Fibroblast of skin of scalp (primary cell): ENCODE results near the gene CDK4.

ENCODE experiments used
- DNase-seq: peaks from one replicate; pipeline ENCODE4 v3.0.0-alpha.2; 2013

The CDK4 gene

DNA sequence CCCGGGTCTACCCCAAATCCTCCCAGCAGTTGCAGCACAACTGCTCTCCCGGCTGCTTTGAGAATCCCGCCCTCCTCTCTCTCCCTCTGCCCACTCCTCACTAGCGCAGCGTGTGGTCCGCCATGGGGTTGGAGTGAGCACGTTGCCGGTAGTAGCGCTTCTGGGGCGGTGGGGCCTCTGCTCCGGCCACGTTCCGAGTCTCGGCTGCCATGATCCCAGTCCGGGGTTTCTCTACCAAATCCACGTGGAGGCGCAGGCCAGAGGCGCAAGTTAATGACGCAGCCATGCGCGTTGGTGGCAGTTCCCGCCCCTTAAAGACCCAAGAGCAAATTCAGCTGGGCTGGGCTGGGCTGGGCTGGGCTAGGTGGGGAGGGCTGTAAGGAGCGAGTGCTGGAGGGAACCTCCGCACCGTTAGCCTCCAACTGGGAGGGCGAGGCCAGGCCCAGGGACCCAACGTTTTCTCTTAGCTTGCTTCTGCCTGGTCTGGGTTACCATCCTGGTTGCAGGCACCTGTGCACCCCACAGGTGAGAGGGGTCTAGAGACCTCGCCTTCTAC lies 19.8 kb upstream of the CDK4 start, which contains the start of gene METTL1:
METTL1 (minus strand) TSS at position 233 of the 556 bp plus-strand sequence; CDS start at position 211, 22 bp downstream.
- DNase-seq: peak; percentile 98

DNA sequence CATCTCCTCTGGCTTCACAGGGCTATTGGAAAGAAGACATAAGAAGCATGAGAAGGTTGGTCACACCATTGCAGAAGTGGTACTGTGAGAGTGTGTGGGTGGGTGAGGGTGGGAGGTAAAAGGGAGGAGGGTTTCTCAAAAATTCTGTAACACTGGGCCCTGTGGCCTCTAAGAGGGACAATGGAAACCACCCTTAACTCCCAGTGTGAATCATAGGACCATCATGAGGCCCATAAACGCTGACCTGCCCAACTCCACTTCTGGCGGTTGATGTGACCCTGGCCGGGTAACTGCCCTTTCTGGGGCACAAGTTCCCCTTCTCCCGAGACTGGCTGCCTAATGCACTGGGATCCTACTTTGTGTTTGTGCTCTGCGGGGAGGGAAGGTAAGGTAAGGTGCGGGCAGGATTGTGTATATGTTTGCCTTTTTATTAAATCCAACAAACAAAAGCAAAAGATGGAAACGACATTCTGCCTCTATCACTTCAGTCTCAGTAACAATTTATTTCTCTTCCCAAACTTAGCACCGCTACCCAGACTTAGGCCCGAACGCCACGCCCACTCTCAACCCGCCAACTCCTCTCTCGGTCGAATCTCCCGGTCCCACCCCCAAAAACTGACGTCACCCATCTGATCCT lies 19.2 kb upstream of the CDK4 start:
- peak; percentile 93 for DNase-seq

DNA sequence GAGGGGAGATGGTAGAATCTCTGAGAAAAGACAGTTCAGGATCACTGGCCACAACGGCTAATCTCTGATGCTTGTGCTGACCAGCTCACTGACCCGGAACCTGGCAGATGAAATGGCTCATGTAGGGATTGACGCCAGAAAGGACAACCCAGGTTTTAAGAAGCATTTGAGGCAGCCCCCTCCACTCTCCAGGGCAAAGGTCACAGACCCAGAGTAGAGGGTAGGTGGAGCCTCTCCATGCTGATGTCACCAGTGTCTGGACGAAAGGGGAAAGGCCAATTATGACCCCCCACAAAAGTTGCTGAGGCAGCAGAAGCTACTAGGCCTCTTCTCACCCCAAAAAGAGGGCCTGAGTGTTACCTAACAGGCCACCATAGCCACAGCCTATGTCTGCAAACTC lies 18.6 kb upstream of the CDK4 start:
- no peak for DNase-seq

DNA sequence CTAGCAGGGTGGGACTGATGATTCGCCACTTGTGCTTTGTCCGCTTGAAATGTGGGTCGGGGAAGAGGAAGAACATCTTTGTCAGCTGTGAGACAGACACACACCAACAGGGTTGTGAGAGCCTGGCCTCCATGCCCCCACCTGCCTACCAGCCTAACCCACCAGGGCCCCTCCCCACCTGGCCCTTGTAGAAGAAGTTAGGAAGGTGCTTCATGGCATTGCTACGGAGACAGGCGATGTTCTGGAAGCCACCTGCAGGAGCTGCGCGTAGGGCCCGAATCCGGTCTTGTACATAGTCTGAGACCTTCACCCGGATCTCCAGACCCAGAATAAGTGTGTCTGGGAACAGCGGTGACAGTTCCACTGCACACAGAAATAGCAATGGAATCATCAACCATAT lies 17.5 kb upstream of the CDK4 start:
- DNase-seq: no peak

DNA sequence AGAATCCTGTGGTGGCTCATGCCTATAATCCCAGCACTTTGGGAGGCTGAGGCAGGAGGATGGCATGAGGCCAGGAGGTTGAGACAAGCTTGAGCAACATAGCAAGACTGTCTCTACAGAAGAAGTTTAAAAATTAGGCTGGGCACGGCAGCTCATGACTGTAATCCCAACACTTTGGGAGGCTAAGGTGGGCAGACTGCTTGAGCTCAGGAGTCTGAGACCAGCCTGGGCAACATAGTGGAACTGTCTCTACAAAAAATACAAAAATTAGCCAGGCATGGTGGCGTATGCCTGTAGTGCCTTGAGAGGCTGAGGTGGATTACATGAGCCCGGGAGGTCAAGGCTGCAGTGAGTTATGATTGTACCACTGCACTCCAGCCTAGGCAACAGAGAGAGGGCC lies 15.8 kb upstream of the CDK4 start:
- no peak for DNase-seq

DNA sequence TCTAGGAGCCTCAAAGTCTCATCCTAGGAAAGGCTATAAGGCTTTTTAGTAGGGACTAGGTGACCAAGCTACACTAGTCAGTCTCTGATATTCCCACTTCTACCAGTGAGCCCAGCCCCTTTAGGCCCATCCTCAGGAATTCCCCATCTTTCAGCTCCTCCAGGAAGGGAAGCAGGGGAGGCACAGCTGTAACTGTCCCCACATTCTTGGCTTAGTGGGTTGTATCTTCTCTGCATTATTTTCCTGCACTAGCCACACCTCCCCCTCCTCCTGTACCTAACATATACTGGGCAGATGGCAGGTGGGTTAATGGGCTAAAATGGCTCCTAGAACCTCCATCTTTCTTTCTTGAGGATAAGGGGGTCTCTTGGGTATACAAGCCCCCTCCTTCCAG lies 15.2 kb upstream of the CDK4 start:
- no peak for DNase-seq

DNA sequence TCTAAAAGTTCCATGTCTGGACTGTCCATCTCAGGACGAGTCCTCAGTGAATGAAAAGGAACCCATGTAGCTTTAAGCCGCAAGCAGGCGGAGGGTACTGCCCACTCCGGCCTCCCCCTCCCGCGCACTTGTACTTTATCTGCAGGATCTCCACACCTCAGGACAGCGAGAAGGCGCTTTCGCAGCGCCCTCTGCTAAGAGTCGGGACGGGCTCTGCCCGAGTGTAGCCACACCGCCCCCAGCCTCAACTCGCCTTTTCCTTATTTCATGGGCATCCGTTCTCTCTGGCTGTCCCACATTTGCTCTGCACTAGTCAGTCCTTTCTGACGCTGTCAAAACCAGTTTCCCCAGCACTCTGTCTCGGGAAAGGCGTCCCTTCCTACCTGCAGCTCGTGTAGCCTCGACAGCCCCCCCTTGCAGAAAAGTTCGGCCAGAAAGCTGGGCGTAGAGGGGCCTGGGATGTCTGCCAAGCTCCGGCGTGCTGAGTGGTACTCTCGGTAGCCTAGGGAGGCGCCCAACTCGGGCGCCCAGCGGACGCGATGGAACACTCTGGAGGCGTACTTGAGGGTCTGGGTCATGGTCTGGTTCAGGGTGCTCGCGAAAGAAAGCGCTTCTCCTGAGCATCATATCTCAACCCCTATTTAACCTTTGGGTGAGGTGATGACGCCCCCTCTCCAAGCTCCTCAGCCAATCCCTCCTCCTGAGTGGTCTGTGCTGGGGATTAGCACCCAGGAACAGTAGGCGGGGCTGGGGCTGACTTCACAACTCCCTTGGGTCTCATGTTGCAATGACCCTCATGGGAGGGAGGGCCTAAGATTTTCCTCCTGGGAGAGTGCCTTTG lies 14.6 kb upstream of the CDK4 start, which contains the start of gene CYP27B1:
CYP27B1 (minus strand) TSS at position 615 of the 841 bp plus-strand sequence; CDS start at position 578, 37 bp downstream.
- DNase-seq: no peak

DNA sequence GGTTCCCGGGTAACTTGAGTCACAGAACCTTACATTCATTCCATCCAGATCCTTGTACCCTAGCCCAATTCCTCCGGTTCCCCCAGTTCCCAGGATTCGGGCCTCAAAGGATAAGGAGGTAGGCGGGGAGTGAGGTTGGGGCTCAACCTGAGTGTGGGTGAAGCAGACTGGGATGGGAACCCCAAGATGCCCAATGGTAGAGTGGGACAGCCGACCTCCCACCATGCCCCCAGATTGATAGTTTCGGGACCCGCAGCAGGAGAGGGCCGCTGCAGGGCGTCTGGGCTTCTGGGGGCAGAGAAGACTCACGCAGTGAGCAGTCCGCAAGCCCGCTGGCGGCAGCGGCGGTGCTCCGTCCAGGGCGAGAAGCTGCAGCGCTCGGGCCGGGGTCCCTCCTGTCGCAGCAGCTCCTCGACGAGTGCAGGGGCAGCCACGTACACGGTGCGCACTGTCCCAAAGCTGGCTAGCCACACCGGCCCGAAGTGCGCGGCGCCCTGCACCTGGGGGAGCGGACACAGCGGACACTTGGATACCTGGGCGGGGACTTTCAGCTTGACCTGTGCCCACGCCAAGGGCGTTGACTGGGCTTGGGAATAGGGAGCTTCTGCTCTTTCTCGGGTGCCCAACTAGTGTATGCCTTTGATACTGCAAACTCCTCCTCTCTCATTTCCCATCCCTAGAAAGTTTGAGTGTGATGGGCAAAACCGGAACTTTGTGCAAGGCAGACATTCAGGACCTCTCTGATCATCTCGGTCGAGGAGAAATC lies 13.8 kb upstream of the CDK4 start:
- no peak for DNase-seq

DNA sequence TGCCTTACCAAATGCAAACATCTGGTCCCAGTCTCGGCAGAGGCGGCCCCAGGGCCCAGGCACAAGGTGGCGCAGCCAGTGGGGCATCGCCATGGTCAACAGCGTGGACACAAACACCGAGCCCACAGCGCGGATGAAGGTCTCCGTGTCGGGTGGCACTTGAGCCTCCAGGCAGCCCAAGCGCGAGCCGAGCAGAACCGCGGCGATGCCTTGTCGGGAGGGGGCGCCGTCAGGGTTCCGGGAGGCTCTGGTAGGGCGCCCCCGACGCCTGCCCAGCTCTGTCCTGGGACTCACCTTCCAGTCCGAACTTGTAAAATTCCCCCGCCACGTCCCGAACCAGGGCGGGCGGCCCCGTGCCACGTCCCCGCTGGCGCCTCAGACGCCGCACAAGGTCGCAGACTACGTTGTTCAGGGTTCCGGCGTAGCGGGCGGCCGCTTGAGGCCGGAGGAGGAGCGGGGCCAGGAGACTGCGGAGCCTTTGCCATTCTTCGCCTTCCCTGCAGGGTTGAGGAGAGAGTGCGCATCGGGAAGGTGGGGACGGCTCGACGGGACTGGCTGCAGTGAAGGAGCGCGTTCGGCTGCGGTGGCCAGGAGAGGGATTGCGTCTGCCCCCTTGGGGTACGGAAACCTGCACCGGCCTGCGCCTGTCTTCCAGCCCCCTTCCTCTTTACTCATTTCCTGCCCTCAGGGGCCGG lies 13.0 kb upstream of the CDK4 start:
- no peak for DNase-seq

DNA sequence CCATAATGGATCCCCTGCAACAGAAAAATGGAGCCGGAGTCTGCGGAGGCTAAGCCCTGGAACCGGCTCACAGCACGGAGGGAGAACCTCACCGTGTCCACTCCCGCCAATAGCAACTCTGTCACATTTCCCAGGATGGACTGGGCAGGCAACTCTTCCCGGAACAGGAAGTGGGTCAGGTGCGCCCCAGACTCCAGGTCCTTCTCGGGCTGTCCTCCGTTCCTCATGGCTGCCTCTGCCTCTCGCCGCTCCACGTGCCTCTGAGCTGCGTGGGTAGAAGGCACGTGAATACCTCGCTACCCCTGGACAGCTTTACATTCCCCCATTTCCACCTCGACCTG lies 12.5 kb upstream of the CDK4 start:
- no peak for DNase-seq

DNA sequence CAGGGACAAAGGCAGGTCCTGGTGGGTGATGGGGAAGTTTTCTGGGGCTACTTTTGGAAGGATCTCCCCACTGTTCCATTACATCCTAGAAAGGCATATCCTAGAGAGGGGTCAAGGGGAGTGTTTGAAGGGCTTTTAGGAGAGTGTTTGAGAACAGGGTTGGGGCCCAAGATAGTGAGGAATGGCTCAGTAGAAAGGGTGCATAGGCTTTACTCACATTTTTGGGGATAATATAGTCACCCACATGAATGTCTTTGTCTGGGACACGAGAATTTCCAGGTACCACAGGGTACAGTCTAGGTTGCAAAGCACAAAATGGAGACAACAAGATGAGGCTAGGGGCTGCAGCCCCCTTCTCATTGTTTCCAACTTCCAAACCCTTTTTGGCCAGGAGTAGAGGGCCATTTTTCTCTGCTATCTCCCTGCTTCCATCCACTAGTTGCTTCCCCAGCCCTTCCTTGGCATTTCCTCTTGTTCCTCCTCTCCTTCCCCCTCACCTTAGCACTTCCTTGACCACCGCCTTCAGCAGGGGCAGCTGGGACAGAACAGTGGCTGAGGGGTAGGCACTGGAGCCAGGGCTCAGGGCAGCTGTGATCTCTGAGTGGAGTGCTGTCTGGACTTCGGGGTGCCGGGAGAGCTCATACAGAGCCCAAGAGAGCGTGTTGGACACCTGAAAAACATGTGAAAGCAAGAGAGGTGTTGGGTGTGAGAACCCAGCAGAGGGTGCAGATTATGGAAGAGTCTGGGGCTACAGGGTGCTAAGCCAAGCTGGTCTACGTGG lies 12.0 kb upstream of the CDK4 start:
- DNase-seq: no peak

DNA sequence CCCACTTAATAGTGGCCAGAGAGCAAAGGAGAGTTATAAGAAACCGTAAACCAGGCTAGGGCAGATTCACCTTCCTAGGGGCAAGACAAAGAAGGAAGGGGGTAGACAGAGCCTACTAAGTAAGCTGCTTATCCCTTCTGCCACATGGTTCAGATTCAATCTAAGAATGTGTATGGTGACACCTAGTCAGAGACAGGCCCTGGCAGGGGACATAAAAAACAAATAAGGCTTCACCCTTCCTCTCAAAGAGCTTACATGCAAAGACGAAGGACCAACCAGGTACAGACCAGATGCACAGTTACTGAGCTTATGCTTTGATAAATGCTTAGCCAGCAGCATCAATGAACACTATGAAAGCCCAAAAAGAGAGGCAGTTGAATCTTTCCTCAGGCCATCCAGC lies 10.4 kb upstream of the CDK4 start:
- no peak for DNase-seq

DNA sequence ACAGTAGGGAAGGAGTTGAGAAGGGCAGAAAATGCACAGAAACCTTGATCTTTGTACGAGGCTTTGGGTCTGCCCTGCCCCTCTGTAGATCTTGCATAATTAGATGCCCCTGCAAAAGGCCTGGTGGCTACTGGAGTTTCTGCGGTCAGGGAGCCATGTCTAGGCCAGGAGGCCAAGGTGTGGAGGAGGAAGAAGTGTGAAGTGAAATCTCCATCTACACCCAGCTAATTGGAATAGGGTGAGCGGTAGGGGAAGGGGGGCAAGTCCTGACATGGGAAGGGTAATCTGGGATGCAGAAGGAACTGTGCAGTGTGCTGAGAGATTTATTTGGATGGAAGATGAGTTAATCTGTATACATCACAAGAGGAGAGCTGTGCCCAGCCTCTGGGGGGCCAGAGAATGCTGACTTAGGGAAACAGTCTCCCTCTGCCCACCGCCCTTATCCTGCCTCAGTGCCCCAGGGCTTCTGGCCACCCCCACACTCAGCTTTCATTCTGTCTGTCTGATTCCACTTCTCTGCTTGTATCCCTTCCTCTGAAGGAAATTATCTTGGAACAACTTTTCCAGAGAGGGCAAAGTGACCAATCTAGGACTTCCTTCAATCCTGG lies 9.4 kb upstream of the CDK4 start:
- DNase-seq: no peak

DNA sequence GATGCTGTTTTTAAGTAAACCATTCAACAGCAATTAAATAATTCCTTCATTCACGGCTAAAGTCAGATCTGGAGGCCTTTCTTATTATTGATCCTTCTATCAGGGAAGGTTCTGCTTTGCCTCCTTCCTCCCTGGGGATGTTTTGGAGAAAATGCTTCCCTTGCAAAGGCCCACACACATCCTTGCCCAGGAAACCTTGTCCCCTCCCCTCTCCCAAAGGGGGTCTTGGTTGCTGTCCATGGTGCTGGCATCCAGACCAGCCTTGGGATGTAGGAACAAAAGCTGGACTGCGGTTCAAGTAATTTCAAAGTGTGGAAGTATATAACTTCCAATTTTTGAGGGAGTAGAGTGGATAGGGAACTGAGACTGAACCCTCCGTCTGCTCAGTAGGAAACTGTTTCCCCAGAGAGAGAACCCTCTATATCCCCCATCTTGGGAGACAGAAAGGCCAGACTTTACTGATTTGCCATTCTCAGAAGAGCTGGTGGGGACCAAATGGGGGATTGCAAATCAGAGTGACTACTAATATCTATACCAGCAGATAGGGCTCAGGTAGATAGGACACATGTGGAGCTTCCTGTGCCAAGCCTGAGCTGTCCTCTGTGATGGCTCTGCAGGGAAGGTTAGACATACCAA lies 8.4 kb upstream of the CDK4 start:
- DNase-seq: no peak

DNA sequence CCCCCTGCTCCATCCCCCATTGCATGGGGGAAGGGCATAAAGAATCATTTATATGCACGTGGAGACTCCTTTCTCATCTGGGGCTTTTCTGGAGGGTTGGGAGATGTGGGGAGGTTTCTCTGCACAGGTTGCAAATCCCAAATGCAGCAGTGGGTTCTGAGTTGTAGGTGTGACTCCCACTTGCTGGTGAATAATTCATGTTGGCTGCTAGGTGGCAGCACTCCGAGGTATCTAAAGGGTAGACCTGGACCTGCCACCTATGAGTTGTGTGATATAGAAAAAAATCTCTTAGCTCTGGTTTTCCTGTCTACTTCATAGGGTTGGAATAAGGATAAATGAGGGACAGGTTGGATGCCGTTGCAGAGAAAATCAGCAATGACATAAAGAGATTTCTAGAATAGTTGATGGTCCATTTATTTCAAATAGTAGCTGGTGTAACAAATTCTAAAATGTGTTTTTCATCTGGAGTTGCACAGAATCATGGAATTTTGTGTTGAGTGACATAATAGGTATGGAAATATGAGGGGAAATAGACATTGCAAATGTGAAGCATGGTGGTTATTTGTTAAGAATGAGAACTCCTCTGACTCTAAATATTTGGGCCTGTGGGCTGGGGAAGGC lies 7.4 kb upstream of the CDK4 start:
- no peak for DNase-seq

DNA sequence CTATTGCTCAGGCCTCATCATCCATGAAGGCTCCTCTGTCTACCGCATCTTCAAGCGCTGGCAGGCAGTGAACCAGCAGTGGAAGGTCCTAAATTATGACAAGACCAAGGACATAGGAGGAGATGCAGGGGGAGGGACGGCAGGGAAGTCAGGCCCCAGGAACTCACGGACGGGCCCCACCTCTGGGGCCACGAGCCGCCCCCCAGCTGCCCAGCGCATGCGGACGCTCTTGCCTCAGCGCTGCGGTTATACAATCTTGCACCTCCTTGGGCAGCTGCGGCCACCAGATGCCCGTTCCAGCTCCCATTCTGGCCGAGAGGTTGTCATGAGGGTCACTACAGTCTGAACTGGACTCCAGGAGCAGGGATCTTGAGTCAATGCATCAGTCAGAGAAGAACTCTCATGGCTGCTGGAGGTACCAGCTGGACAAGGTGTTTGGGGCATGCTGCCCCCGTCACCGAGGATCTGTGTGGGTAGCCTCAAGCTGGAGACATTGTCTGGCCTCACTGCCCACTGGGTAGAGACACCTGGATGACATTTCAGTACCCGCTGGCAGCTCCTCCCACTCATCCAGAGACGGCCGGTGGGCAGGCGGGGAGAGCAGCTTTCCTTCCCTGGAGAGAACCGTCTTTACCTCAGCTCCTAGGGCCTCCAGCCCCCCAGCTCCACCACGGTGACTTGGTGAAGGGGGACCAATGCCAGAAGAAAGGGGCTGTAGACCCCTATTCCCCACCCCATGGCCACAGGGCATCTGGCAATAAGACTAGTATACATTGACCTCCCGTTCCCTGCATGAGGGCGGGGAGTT lies 6.6 kb upstream of the CDK4 start:
- no peak for DNase-seq

DNA sequence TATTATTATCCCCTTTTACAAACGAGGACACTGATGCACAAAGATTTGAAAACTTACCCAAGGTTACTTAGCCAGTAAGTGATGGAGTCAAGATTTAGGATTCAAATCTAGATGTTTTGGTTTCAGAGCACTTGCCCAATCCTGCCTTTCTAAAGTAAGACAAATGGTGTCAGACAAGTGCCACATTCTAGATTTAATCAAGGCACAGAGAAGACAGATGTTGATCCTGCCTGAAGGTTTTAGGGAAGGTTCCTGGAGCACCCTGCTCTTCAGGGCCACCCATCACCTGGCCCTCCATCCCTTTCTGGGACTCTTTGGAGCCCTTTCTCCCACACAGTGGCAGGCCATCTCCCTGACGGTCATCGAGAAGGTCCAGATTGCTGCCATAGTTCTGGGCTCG lies 5.7 kb upstream of the CDK4 start:
- DNase-seq: no peak

DNA sequence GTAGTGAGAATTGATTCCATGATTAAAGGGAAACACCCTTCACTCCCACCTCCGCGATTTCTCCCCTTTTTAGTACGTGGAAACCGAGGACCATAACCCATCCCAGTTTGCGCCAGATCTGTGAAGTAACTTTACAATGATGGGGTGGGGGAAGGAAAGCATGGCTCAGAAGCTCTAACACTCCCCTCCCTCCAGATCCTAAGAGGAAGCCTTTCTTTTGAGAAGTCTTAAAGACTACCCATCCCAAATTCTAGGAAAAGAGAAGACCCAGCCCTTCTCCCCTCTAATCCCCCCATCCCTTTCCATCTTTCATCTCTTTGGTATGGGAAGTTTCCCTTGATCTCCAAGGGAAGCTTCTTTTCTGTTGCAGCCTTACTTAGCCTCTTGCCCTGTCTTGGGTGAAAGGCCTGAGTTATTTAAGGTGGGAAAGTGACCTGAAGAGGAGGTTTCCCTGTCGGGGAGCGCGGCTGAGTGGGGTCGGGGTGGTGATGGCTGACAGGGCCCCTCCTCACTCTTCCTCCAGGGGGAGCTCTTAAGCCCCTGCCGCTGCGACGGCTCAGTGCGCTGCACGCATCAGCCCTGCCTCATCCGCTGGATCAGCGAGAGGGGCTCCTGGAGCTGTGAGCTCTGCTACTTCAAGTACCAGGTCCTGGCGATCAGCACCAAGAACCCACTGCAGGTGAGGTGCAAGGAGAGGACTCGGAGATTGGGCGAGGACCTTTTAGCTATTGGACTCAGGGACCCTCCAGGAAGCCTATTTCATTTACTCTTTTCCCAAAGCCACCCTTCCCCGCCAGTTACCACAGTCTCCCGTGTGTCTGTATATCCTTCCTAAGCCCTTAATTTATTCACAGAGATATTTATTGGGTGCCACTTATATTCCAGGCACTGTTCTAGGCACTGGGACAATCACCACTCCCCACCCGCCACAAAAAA lies 4.6 kb upstream of the CDK4 start:
- DNase-seq: no peak
